ENCODE data around the gene ARHGEF16.

GRCh38 chr1:3515272-3515671, 60.8 kb downstream of the ARHGEF16 start:
- no peak for TF ChIP-seq CTCF (IDR thresholded peaks at IDR 0.05)
- no peak for TF ChIP-seq ZFX (IDR thresholded peaks at IDR 0.05; ENCODE audit: borderline replicate concordance)
